Astrocyte (in vitro differentiated cells and primary cell): Measurements from ENCODE around the gene CHAF1A. TPM values are rescaled to one million over a fixed set of nuclear protein-coding genes. Genes with fewer than 3 reads are reported as not detected.

Source experiments
- DNase-seq: peaks from one replicate; pipeline ENCODE4 v3.0.0-alpha.2; 2010; ENCODE audit warnings: low read depth
- FAIRE-seq: peaks from 2 replicates; lab custom pipeline; 2011; peaks lifted over from hg19 to GRCh38; lab: Jason Lieb, UNC
- H2AFZ ChIP-seq: 2 replicates; pipeline ENCODE4 v1.6.0; 2012; ENCODE audit warnings: low read depth, low read length, inconsistent platforms
- H3K27ac ChIP-seq: 2 replicates; pipeline ENCODE4 v1.5.1; 2011; ENCODE audit warnings: low read depth, low read length, inconsistent platforms
- H3K27me3 ChIP-seq: 2 replicates; pipeline ENCODE4 v1.6.0; 2011; ENCODE audit warnings: low read length, inconsistent platforms; ENCODE audit not compliant: insufficient read depth
- H3K36me3 ChIP-seq: 2 replicates; pipeline ENCODE4 v1.5.1; 2011; ENCODE audit warnings: low read length, inconsistent platforms; ENCODE audit not compliant: insufficient read depth
- H3K4me1 ChIP-seq: 2 replicates; pipeline ENCODE4 v1.5.1; 2011; ENCODE audit warnings: low read length, inconsistent platforms; ENCODE audit not compliant: insufficient read depth
- H3K4me2 ChIP-seq: 2 replicates; pipeline ENCODE4 v1.6.0; 2012; ENCODE audit warnings: low read length, inconsistent platforms
- H3K4me3 ChIP-seq: 2 replicates; pipeline ENCODE4 v1.5.1; 2011; ENCODE audit warnings: low read depth, mild to moderate bottlenecking, low read length, inconsistent platforms; ENCODE audit not compliant: insufficient read depth
- H3K79me2 ChIP-seq: 2 replicates; pipeline ENCODE4 v1.6.0; 2012; ENCODE audit warnings: mild to moderate bottlenecking, low read length, inconsistent platforms; ENCODE audit not compliant: insufficient read depth
- H3K9ac ChIP-seq: 2 replicates; pipeline ENCODE4 v1.6.0; 2012; ENCODE audit warnings: mild to moderate bottlenecking, low read length, inconsistent platforms
- H3K9me3 ChIP-seq: 2 replicates; pipeline ENCODE4 v1.5.1; 2012; ENCODE audit warnings: low read depth, mild to moderate bottlenecking, low read length, inconsistent platforms; ENCODE audit not compliant: insufficient read depth
- H4K20me1 ChIP-seq: 2 replicates; pipeline ENCODE4 v1.6.0; 2012; ENCODE audit warnings: low read length, inconsistent platforms; ENCODE audit not compliant: insufficient read depth
- H3K27ac Mint-ChIP-seq: one replicate; pipeline ENCODE4 v1.8.0; 2021; ENCODE audit warnings: mild to moderate bottlenecking, mixed read lengths; ENCODE audit not compliant: unreplicated experiment
- H3K27me3 Mint-ChIP-seq: one replicate; pipeline ENCODE4 v1.8.0; 2021; ENCODE audit warnings: low read depth, mixed read lengths; ENCODE audit not compliant: unreplicated experiment
- H3K36me3 Mint-ChIP-seq: one replicate; pipeline ENCODE4 v1.8.0; 2021; ENCODE audit warnings: low read depth, mixed read lengths; ENCODE audit not compliant: unreplicated experiment
- H3K4me1 Mint-ChIP-seq: one replicate; pipeline ENCODE4 v1.8.0; 2021; ENCODE audit warnings: low read depth, mixed read lengths; ENCODE audit not compliant: unreplicated experiment
- H3K4me3 Mint-ChIP-seq: one replicate; pipeline ENCODE4 v1.8.0; 2021; ENCODE audit warnings: mild to moderate bottlenecking, moderate library complexity, mixed read lengths; ENCODE audit not compliant: unreplicated experiment
- H3K9me3 Mint-ChIP-seq: one replicate; pipeline ENCODE4 v1.8.0; 2021; ENCODE audit warnings: mild to moderate bottlenecking, mixed read lengths; ENCODE audit not compliant: unreplicated experiment
- EZH2 ChIP-seq: IDR thresholded peaks from 2 replicates; pipeline ENCODE4 v1.6.1; 2012; ENCODE audit warnings: mild to moderate bottlenecking, low read length, inconsistent platforms; ENCODE audit not compliant: insufficient read depth
- total RNA-seq: library from RNA; stranded (reverse); gene quantifications from 2 replicates; pipeline ENCODE4 v1.2.1, GENCODE V29; 2021
- TF ChIP-seq, protein P1 (sequence below): IDR thresholded peaks from 2 replicates; pipeline ENCODE4 v1.5.1; 2011; ENCODE audit warnings: low read depth, mild to moderate bottlenecking, inconsistent platforms, low read length, moderate library complexity; ENCODE audit not compliant: insufficient read depth

Gene CHAF1A
- total RNA-seq, 1 donor from 2014 or later = 8.5 TPM

DNA sequence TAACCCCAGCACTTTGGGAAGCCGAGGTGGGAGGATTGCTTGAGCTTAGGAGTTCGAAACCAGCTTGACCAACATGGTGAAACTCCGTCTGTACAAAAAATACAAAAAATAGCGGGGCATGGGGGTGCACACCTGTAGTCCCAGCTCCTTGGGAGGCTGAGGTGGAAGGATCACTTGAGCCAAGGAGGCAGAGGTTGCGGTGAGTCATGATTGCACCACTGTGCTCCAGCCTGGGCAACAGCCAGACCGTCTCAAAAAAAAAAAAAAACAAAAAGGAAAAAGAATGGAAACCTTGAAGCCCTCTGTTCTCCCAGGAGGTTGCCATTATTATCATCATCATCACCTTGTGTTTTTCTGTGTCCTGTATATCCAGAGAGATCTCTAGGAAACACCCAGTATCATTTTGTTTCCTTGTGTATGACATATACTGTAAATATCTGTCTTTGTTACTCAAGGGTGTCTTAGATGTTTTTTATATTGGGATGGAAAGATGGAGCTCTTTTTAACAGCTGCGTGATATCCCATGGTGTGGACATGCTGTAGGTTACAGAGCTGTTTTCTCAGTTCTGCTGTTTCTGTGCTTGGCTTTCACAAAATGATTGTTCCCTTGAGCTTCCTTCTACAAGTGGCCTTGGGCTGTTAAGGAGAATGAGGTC is 11.8 kb downstream of the CHAF1A start:
- no peak overlapping the region for H3K4me3 ChIP-seq
- no peak for FAIRE-seq
- peaks cover 9% of the 10 kb centered on the region for H3K36me3 Mint-ChIP-seq
- no peak overlapping the region for H3K27ac ChIP-seq
- DNase-seq = no peak
- no peaks in the 10 kb centered on the region for H3K9me3 ChIP-seq
- no peak overlapping the region for H3K27ac Mint-ChIP-seq
- H2AFZ ChIP-seq = no peak overlapping the region
- no peaks in the 10 kb centered on the region for H3K27me3 ChIP-seq
- no peak overlapping the region for H3K4me3 Mint-ChIP-seq
- H3K79me2 ChIP-seq = peaks cover 45% of the 10 kb centered on the region
- H3K27me3 Mint-ChIP-seq = no peaks in the 10 kb centered on the region
- H3K4me2 ChIP-seq = no peak overlapping the region
- H3K9ac ChIP-seq = no peak overlapping the region
- H4K20me1 ChIP-seq = peaks cover 9% of the 10 kb centered on the region
- H3K4me1 ChIP-seq = peaks cover 8% of the 10 kb centered on the region
- TF ChIP-seq, protein P1, sequence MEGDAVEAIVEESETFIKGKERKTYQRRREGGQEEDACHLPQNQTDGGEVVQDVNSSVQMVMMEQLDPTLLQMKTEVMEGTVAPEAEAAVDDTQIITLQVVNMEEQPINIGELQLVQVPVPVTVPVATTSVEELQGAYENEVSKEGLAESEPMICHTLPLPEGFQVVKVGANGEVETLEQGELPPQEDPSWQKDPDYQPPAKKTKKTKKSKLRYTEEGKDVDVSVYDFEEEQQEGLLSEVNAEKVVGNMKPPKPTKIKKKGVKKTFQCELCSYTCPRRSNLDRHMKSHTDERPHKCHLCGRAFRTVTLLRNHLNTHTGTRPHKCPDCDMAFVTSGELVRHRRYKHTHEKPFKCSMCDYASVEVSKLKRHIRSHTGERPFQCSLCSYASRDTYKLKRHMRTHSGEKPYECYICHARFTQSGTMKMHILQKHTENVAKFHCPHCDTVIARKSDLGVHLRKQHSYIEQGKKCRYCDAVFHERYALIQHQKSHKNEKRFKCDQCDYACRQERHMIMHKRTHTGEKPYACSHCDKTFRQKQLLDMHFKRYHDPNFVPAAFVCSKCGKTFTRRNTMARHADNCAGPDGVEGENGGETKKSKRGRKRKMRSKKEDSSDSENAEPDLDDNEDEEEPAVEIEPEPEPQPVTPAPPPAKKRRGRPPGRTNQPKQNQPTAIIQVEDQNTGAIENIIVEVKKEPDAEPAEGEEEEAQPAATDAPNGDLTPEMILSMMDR = no peak
- TF ChIP-seq EZH2 = no peak
- peaks cover 16% of the 10 kb centered on the region for H3K36me3 ChIP-seq
- H3K9me3 Mint-ChIP-seq = peaks cover 2% of the 10 kb centered on the region
- H3K4me1 Mint-ChIP-seq = peaks cover 10% of the 10 kb centered on the region

DNA sequence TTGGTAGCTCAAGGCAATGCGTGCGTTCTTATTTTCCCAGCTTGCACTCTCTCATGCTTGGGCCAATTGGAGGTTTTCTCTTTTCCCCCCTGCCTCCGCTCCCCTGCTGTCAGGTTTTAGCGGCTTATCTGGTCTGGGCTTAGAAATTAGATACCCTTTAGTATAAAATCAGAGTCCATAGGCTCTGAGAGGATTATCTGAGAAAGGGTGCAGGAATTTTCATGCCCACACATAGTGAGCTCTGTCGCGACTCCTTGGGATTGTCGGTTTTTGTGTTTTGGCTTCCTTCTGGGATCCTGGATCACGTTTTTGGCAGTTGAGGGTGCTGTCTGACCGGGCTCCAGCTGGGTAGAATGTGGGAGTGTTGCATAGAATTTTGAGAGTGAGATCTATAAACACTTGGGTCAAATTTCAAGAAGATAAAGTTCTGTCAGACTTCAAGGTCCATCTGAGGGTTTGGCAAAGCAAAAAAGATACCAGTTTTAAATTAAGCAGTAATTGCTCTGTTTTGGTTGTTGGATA is 12.4 kb downstream of the CHAF1A start:
- Histone ChIP-seq H3K27me3 (no peaks in the 10 kb centered on the region), H2AFZ (no peak overlapping the region), H3K36me3 (peaks cover 11% of the 10 kb centered on the region), H3K9ac (no peak overlapping the region), H3K4me1 (peaks cover 8% of the 10 kb centered on the region), H3K79me2 (peaks cover 41% of the 10 kb centered on the region), H3K4me3 (no peak overlapping the region), H3K27ac (no peak overlapping the region), H3K4me2 (no peak overlapping the region), H4K20me1 (peaks cover 5% of the 10 kb centered on the region), H3K9me3 (no peaks in the 10 kb centered on the region)
- DNase-seq (no peak), FAIRE-seq (no peak)
- peaks cover 6% of the 10 kb centered on the region for H3K36me3 Mint-ChIP-seq
- H3K27me3 Mint-ChIP-seq = no peaks in the 10 kb centered on the region
- no peak overlapping the region for H3K4me3 Mint-ChIP-seq
- H3K4me1 Mint-ChIP-seq = peaks cover 9% of the 10 kb centered on the region
- H3K9me3 Mint-ChIP-seq = peaks cover 2% of the 10 kb centered on the region
- no peak overlapping the region for H3K27ac Mint-ChIP-seq
- TF ChIP-seq EZH2 = no peak
- TF ChIP-seq, protein P1 = no peak

DNA sequence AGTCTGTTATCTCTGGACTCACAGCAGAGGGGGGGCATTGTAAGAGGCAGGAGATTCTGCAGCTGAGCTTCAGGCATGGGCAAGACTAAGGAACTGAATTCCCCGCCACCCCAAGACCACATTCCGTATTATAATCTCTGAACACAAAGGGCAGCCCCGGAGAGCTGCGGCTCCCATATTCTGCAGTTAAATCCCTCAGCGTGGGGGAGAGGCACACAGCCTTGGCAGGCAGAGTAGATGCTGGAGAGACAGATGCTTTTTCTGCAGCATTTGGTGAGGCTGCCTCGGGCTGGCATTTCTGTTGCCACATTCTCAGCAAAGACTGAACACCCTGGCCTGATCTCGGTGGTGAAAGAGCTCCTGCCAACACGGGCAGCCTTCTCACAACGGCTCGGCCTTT is 12.9 kb downstream of the CHAF1A start:
- no peak overlapping the region for H3K4me2 ChIP-seq
- DNase-seq (no peak), FAIRE-seq (no peak)
- Mint-ChIP-seq H3K27ac (no peak overlapping the region), H3K36me3 (peaks cover 6% of the 10 kb centered on the region), H3K27me3 (no peaks in the 10 kb centered on the region), H3K4me3 (no peak overlapping the region), H3K9me3 (peaks cover 2% of the 10 kb centered on the region), H3K4me1 (peaks cover 10% of the 10 kb centered on the region)
- no peak for TF ChIP-seq EZH2
- TF ChIP-seq, protein P1 = no peak
- H4K20me1 ChIP-seq = peaks cover 4% of the 10 kb centered on the region
- no peak overlapping the region for H2AFZ ChIP-seq
- peaks cover 8% of the 10 kb centered on the region for H3K4me1 ChIP-seq
- H3K36me3 ChIP-seq = peaks cover 10% of the 10 kb centered on the region
- H3K27me3 ChIP-seq = no peaks in the 10 kb centered on the region
- H3K9me3 ChIP-seq = no peaks in the 10 kb centered on the region
- peaks cover 41% of the 10 kb centered on the region for H3K79me2 ChIP-seq
- no peak overlapping the region for H3K27ac ChIP-seq
- no peak overlapping the region for H3K4me3 ChIP-seq
- no peak overlapping the region for H3K9ac ChIP-seq
